HAP-1 (cell line): ENCODE results near the gene TNIK.

Experiments used
- DNase-seq, 2 experiments: peaks; one replicate each; pipeline ENCODE4 v3.0.0-alpha.2; 2016 to 2020; ENCODE audit warnings: low spot score in 2 of 2
- H3K27me3 ChIP-seq: fragments of 250-450 bp; sonication (Bioruptor Pico); 2 replicates; pipeline ENCODE4 v1.5.1; 2020; ENCODE audit warnings: low read depth, mild to moderate bottlenecking, moderate library complexity
- H3K36me3 ChIP-seq: fragments of 250-450 bp; sonication (Bioruptor Pico); replicated peaks from 2 replicates; pipeline ENCODE4 v1.5.1; 2020; ENCODE audit warnings: mild to moderate bottlenecking
- H3K4me1 ChIP-seq: fragments of 250-450 bp; sonication (Bioruptor Pico); 2 replicates; pipeline ENCODE4 v1.5.1; 2020; ENCODE audit warnings: mild to moderate bottlenecking
- H3K4me3 ChIP-seq: fragments of 250-450 bp; sonication (Bioruptor Pico); 2 replicates; pipeline ENCODE4 v1.5.1; 2020; ENCODE audit warnings: mild to moderate bottlenecking, moderate library complexity
- H3K9me3 ChIP-seq: fragments of 250-450 bp; sonication (Bioruptor Pico); 2 replicates; pipeline ENCODE4 v1.5.1; 2020; ENCODE audit warnings: mild to moderate bottlenecking, moderate library complexity
- in situ Hi-C: fragments of 300-500 bp; cut with MboI; formaldehyde crosslinking; loops from 3 replicates; pipeline ENCODE4 v1.14.3; 2020; ENCODE audit warnings: low sequenced_read_pairs, inconsistent platforms, mixed read lengths

The TNIK gene

DNA sequence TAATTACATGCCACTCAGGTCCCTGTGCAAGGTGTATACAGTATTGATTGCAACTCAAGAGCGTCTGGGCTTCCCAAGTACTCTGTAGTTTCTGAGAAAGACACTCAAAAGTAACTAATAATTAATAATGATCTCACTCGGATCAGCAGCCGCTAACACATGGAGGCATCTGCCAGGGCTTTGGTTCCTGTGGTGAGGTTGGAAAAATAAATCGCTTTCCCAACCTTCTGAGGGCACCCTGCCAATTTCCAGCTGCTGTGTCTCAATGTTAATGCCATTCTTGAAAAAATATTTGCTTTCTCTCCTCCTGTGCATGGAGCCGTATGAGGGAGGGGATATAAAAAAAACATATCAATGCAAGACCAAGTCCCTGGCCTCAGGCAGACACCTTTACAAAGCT is 317.2 kb downstream of the TNIK start:
- no peaks in the 10 kb centered on the region for H3K27me3 ChIP-seq
- no peaks in the 10 kb centered on the region for H3K9me3 ChIP-seq
- in situ Hi-C loops, result no loop called here
- DNase-seq, result no peak
- H3K4me3 ChIP-seq, result no peak overlapping the region
- H3K36me3 ChIP-seq, result no peaks in the 10 kb centered on the region
- H3K4me1 ChIP-seq, result no peaks in the 10 kb centered on the region

DNA sequence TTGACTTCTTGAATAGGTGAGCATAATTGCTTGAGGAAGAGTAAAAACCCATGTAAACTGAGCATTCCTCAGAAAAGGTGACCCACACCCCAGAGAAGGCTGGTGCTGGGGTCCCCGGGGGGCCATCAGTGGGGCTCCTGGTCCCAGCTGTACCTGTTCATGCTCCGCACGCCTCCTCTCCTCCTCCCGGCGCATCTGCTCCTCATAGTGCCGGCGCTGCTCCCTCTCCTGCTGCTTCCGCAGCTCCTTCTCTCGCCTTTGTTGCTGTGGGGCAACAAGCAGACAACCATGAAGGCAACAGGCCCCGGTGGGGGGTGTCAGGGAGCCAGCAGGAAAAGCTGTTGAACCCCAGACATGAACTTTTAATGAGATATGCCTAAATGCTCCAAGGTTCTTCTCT is 320.0 kb downstream of the TNIK start:
- Histone ChIP-seq H3K9me3 (no peaks in the 10 kb centered on the region), H3K4me3 (no peak overlapping the region), H3K27me3 (no peaks in the 10 kb centered on the region), H3K4me1 (no peaks in the 10 kb centered on the region), H3K36me3 (no peaks in the 10 kb centered on the region)
- DNase-seq, result no peak
- in situ Hi-C loops, result no loop called here

DNA sequence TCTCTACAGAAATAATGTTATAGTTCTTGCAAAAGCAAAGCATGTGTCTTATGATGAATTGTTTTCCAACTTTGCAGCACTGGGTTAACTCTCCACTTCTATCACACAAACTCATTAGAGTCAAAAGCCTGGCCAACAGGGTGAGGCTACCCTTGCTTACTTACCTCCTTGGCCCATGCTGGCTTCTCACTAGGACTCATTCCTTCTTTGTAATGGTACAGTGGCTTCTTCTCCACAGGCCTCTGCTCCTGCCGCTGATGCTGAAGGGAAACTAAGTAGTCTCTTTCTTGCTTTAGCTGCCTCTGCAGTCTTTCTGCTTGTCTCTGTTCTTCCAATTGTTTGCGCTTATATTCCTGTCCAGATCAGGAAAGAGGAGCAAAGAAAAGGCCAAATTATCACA is 322.2 kb downstream of the TNIK start:
- DNase-seq, result no peak
- H3K4me1 ChIP-seq, result no peaks in the 10 kb centered on the region
- H3K36me3 ChIP-seq, result no peaks in the 10 kb centered on the region
- no peaks in the 10 kb centered on the region for H3K27me3 ChIP-seq
- no peaks in the 10 kb centered on the region for H3K9me3 ChIP-seq
- in situ Hi-C loops, result no loop called here
- H3K4me3 ChIP-seq, result no peak overlapping the region

DNA sequence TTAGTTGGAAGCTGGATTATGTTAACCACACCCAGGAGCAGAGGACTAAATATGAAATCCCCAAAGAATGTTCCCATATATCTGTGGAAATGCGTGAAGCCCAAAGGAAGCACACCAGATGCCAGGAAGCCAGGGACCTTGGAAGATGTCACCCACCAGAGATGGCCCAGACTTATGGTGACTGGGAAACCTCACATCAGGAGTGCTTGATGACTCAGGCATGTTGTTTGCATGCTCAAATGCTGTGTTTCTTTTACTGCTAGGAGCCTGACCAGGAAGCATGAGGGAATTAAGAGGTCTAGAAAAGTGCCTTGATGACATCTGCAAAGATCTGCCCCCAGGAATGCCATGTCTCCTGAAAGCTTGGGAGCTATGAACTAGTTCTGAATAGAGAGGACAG is 324.7 kb downstream of the TNIK start:
- in situ Hi-C loops, result no loop called here
- Histone ChIP-seq H3K4me3 (no peak overlapping the region), H3K9me3 (no peaks in the 10 kb centered on the region), H3K27me3 (no peaks in the 10 kb centered on the region), H3K36me3 (no peaks in the 10 kb centered on the region), H3K4me1 (no peaks in the 10 kb centered on the region)
- no peak for DNase-seq

DNA sequence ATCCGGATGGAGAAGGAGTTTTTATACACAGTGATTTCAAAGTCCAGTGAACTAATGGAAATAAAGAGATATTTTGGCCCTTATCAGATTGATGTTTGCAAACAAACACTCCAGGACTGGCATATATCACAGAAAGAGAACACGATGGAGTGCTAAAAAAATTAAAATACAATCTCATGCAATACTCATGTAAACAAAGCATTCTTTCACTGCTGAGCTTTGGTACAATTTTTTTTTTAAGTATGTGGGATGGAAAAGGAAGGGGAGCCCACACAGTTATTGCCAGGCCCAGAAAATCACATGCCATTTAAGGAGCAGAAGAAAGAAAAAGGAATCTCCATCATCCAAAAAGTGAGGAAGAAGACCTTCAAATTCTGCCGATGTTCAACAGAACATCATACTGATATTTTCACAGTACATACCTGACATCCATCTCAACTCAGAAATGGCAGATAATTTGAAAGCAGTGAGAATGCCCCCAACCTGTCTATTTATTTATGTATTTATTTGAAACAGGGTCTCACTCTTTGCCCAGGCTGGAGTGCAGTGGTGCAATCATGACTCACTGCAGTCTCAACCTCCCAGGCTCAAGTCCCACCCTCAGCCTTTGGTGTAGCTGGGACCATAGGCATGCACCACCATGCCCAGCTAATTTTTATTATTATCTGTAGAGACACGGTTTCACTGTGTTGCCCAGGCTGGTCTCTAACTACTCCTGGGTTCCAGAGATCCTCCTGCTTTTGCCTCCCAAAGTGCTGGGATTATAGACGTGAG is 326.2 kb downstream of the TNIK start:
- H3K36me3 ChIP-seq, result no peaks in the 10 kb centered on the region
- in situ Hi-C loops, result no loop called here
- no peaks in the 10 kb centered on the region for H3K27me3 ChIP-seq
- H3K4me3 ChIP-seq, result no peak overlapping the region
- no peaks in the 10 kb centered on the region for H3K4me1 ChIP-seq
- no peak for DNase-seq
- no peaks in the 10 kb centered on the region for H3K9me3 ChIP-seq

DNA sequence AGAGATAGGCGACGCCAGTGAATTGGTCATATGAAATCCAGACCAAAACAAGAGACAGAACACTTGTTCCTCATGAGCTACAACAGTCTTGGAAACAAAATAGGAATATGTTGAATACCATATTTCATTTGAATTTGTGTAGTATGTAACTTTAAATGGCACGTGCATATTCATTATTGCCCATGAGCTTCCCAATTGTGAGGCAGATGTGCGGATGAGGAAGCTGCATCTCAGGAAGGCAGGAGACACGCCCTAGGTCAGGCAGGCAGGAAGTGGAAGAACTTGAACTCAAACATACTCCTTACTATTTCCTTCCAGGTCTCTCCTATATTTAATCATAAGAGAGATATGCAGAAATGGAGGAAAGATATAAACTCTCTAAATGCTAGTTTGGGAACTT is 326.9 kb downstream of the TNIK start:
- Histone ChIP-seq H3K4me3 (no peak overlapping the region), H3K36me3 (no peaks in the 10 kb centered on the region), H3K27me3 (no peaks in the 10 kb centered on the region), H3K9me3 (no peaks in the 10 kb centered on the region), H3K4me1 (no peaks in the 10 kb centered on the region)
- in situ Hi-C loops, result no loop called here
- no peak for DNase-seq

DNA sequence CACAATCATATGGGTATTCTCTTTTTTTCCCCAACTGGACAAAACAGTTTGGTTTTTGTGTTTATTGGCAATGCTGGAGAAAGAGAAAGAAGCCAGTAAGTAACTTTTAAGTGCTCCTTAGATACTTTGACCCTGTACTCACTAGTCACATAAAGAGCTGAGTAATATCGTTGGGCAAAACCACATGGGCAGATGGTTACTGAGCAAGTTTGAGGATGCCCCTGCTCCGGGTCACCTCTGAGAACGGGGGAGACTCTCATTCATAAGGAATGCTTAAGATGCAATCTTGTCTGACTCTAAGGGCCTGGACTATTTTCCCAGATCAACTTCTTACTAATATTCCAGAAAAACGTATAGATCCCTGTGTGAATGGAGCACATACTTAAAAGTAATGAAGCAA is 327.3 kb downstream of the TNIK start:
- no peak for DNase-seq
- Histone ChIP-seq H3K27me3 (no peaks in the 10 kb centered on the region), H3K9me3 (no peaks in the 10 kb centered on the region), H3K4me1 (no peaks in the 10 kb centered on the region), H3K36me3 (no peaks in the 10 kb centered on the region), H3K4me3 (no peak overlapping the region)
- in situ Hi-C loops, result no loop called here

DNA sequence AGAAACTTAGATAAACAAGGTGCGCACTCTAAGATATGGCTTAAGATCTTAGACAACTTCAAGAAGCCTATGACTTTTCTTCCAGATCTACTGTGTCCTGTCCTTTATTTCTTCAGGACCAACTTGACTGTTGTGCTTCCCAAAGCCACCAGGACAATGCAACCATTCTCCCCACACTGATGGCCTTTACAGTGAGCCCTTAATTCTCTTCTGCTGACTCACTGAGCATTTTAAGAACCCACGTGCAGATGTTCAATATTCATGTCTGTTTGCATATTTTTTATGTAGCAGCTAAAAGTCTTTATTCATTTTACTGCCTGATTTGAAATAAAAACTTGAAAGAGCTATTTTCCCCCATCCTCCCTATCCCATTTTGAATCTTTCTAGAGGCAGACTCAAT is 330.4 kb downstream of the TNIK start:
- no peaks in the 10 kb centered on the region for H3K4me1 ChIP-seq
- no peaks in the 10 kb centered on the region for H3K36me3 ChIP-seq
- H3K27me3 ChIP-seq, result no peaks in the 10 kb centered on the region
- in situ Hi-C loops, result no loop called here
- no peak for DNase-seq
- H3K4me3 ChIP-seq, result no peak overlapping the region
- no peaks in the 10 kb centered on the region for H3K9me3 ChIP-seq

DNA sequence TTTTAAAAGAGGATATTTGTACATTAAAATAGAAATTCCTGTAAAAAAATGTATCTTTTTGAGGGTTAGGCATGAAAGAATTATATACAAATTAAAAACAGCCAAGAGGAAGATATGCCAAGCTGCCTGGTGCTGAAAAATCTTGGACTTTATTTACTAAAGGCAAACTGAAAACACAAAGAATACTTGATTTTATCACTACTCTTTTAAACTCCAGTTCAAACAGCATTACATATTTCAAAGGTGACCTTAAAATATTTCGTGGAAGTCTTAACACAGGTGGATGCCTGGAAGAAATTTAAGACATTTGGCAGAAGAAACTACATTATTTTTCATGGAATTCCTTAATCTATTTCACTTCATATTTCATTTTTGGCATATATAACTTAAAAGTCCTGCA is 332.6 kb downstream of the TNIK start:
- Histone ChIP-seq H3K4me1 (no peaks in the 10 kb centered on the region), H3K9me3 (no peaks in the 10 kb centered on the region), H3K27me3 (no peaks in the 10 kb centered on the region), H3K4me3 (no peak overlapping the region), H3K36me3 (no peaks in the 10 kb centered on the region)
- in situ Hi-C loops, result no loop called here
- DNase-seq, result no peak

DNA sequence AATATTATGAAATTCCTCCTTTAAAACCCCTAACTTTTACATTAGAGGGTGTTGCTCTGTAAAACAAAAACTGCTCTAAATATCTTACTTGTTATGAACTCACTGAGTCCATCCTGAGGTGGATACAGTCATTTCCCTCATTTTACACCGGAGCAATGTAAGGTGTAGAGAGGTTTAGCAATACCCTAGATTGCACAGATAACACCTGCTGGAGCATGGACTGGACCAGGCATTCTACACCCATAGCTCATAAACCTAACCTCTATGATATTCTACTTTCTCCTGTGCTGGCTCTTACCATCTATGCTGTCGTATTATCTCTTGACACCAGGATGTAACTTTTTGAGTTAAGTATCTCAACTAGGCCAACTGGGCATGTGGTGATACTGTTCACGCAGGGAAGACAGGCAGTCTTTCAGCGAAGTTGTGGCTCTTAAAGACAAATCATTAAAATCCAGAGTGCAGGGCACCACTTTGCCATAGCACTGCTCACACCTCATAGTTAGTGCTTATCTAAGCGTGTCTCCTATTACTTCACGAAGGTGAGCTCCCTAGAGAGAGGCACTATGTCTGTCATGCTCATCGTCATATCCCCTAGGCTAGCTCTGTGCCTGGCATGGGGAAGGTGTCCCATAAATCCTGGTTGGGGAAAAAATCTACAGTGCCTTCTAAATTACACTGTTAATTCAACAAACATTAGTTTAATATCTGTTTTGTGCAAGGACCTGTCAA is 333.6 kb downstream of the TNIK start:
- Histone ChIP-seq H3K9me3 (no peaks in the 10 kb centered on the region), H3K4me3 (no peak overlapping the region)
- in situ Hi-C loops, result no loop called here

DNA sequence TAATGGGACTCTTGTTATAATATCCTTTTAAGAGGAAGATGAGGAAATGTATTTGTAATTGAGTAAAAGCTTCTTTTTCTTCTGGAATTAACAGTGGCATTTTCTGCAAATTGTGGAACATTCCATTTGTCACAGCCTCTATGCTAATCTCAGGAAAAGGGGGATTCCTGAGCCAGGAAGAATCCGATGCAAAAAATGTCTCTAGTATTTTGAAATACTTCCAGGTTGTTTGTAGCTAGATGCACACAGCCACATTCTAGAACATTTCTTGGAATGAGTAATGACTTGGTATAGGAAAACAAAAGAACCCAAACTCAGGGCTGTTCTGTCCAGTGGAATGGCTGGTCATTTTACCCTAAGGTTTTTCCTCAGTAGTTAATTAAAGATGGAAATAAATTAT is 335.2 kb downstream of the TNIK start:
- no peaks in the 10 kb centered on the region for H3K4me1 ChIP-seq
- H3K36me3 ChIP-seq, result no peaks in the 10 kb centered on the region
- H3K4me3 ChIP-seq, result no peak overlapping the region
- in situ Hi-C loops, result no loop called here
- DNase-seq, result no peak
- no peaks in the 10 kb centered on the region for H3K27me3 ChIP-seq
- no peaks in the 10 kb centered on the region for H3K9me3 ChIP-seq

More for the DNA sequence above, 333.6 kb downstream of the TNIK start:
- no peak for DNase-seq
- no peaks in the 10 kb centered on the region for H3K4me1 ChIP-seq
- H3K36me3 ChIP-seq, result no peaks in the 10 kb centered on the region
- H3K27me3 ChIP-seq, result no peaks in the 10 kb centered on the region

DNA sequence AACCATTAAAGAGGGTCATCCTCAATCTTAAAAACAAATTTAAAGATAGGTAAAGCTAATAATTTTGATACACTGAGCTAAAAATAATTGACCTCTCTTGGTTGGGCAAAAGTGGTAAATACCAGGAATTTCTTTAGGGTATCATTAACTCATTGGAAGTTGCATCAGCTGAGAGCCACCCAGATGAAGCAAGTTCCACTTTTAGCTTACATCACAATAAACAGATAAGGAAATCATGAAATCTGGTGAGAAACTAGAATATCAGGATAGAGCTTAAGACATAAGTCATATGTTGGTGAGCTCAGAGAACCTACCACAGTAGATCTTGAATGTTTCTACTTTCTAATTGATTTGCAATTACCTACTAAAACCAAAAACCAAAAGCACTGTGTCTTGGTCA is 336.3 kb downstream of the TNIK start:
- Histone ChIP-seq H3K4me3 (no peak overlapping the region), H3K27me3 (no peaks in the 10 kb centered on the region), H3K9me3 (no peaks in the 10 kb centered on the region), H3K4me1 (no peaks in the 10 kb centered on the region), H3K36me3 (no peaks in the 10 kb centered on the region)
- no peak for DNase-seq
- in situ Hi-C loops, result no loop called here

DNA sequence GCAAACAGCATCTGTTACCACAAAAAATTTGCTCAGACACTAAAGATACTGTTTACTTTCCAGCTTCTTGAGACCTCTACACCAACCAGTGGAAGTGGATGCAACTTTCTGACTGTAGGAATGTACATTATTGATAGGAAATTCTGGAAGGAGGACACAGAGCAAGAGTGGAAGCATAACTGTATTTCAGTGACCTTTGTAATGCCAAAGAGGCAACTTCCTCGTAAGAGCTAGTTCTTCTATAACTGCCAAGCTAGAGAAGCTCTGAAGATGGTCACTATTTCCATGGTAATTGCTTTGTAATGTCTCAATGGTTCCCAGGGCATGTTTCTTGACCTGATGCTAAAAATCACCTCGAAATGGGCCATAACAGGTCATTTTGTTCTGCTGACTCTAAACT is 337.3 kb downstream of the TNIK start:
- DNase-seq, result no peak
- H3K4me3 ChIP-seq, result no peak overlapping the region
- H3K9me3 ChIP-seq, result no peaks in the 10 kb centered on the region
- in situ Hi-C loops, result no loop called here
- no peaks in the 10 kb centered on the region for H3K4me1 ChIP-seq
- no peaks in the 10 kb centered on the region for H3K27me3 ChIP-seq
- no peaks in the 10 kb centered on the region for H3K36me3 ChIP-seq

DNA sequence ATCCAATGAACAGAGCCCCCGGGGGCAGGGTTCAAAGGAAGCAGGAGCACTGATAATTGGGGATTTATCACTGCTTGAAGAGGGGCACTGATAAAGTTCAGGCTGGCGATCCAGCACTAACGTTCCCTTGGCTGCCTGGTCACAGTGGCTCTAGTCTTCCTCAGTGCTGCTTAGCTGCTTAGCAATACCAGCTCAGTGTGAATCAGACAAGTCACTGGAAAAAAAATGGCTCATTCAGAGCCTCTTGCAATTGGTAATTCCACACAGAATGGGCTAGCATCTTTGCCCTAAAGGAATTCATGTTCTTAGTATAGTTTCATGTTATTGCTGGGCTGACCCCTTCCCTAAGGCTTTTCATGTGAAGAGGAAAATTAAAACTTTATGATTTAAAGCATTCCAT is 338.0 kb downstream of the TNIK start:
- no peaks in the 10 kb centered on the region for H3K9me3 ChIP-seq
- H3K4me1 ChIP-seq, result no peaks in the 10 kb centered on the region
- in situ Hi-C loops, result no loop called here
- no peaks in the 10 kb centered on the region for H3K36me3 ChIP-seq
- H3K27me3 ChIP-seq, result no peaks in the 10 kb centered on the region
- DNase-seq, result no peak
- H3K4me3 ChIP-seq, result no peak overlapping the region
